ENCODE data around the gene CALCOCO1.

DNA sequence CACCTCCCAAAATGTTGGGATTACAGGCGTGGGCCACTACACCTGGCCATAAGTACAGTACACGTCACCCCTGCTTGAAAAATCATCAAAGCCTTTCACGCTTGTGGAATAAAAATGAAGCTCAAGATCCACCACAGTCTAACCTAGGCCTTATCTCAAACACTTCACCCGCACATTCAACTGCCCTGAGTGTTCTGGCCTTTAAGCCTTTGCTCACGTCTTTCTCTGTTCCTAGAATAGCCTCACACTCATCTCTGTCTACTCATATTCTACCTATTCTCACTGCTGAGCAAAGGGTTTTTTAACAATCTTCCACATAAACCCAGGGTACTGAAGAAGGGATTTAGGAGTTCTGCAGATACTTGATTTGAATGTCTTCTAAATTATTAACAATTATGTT is 9.9 kb downstream of the CALCOCO1 start:
- TF ChIP-seq POLR2A (IDR thresholded peaks at IDR 0.05), result no peak
- TF ChIP-seq, protein P1, sequence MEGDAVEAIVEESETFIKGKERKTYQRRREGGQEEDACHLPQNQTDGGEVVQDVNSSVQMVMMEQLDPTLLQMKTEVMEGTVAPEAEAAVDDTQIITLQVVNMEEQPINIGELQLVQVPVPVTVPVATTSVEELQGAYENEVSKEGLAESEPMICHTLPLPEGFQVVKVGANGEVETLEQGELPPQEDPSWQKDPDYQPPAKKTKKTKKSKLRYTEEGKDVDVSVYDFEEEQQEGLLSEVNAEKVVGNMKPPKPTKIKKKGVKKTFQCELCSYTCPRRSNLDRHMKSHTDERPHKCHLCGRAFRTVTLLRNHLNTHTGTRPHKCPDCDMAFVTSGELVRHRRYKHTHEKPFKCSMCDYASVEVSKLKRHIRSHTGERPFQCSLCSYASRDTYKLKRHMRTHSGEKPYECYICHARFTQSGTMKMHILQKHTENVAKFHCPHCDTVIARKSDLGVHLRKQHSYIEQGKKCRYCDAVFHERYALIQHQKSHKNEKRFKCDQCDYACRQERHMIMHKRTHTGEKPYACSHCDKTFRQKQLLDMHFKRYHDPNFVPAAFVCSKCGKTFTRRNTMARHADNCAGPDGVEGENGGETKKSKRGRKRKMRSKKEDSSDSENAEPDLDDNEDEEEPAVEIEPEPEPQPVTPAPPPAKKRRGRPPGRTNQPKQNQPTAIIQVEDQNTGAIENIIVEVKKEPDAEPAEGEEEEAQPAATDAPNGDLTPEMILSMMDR (IDR thresholded peaks at IDR 0.05), result no peak
- no peak for TF ChIP-seq EP300 (IDR thresholded peaks at IDR 0.05)
